K562 (cell line): ENCODE measurements around the gene RSRC1. TPM values are rescaled to one million over a fixed set of nuclear protein-coding genes. Genes with fewer than 3 reads are reported as not detected.

Experiments used
- ATAC-seq: fragments of 200-7000 bp; cut with Tn5 transposase; 3 replicates; pipeline ENCODE4 v1.9.1; 2020; ENCODE audit warnings: moderate library complexity
- BruUV-seq: library from RNA; stranded (reverse); fragments of 400-500 nt; replicated peaks from 2 replicates; lab custom pipeline; 2021; lab: Mats Ljungman, UMichigan
- CTCF ChIA-PET: fragments of 300-600 bp; formaldehyde crosslinking; extraction: SDS; loops from one replicate; lab custom pipeline; 2021; ENCODE audit warnings: low intra/inter-chr PET ratio; lab: Yijun Ruan, JAX
- POLR2A ChIA-PET: fragments of 300-600, 350-650 bp; sonication (Branson Sonifier 250); formaldehyde crosslinking; extraction: SDS; loops from one replicate; lab custom pipeline; 2021; ENCODE audit warnings: antibody characterized with exemption, inconsistent platforms; lab: Yijun Ruan, JAX
- DNase-seq, 4 experiments: peaks; one replicate each; pipeline versions ENCODE4 v3.0.0 to v3.0.0-alpha.2; 2011 to 2018; ENCODE audit warnings: low spot score in 3 of 4, mixed read lengths in 3 of 4; ENCODE audit errors: extremely low read depth in 1 of 4
- FAIRE-seq: peaks from 2 replicates; lab custom pipeline; 2011; peaks lifted over from hg19 to GRCh38; lab: Jason Lieb, UNC
- H2AFZ ChIP-seq: 2 replicates; pipeline ENCODE4 v1.6.0; 2011; ENCODE audit warnings: low read depth, low read length, control low read depth, inconsistent platforms
- H3K27ac ChIP-seq: fragments of 200-600 bp; 3 replicates; pipeline ENCODE4 v1.8.0; 2011; ENCODE audit warnings: low read depth, mild to moderate bottlenecking, control low read depth, inconsistent platforms, low read length, moderate library complexity, mixed read lengths; ENCODE audit errors: extremely low read depth
- H3K27me3 ChIP-seq, 2 experiments: fragments of 300-600 bp in 1 of 2; 2 replicates in 1 of 2; 3 replicates in 1 of 2; pipeline versions ENCODE4 v1.6.0 to v1.8.0; 2011; ENCODE audit warnings: inconsistent platforms in 2 of 2, low read length in 2 of 2, mild to moderate bottlenecking in 1 of 2, mixed read lengths in 1 of 2, moderate library complexity in 1 of 2; ENCODE audit not compliant: control insufficient read depth in 2 of 2, insufficient read depth in 2 of 2
- H3K36me3 ChIP-seq: fragments of 300-600 bp; 3 replicates; pipeline ENCODE4 v1.8.0; 2011; ENCODE audit warnings: mild to moderate bottlenecking, low read length, inconsistent platforms; ENCODE audit not compliant: control insufficient read depth, insufficient read depth
- H3K4me1 ChIP-seq, 2 experiments: fragments of 200-600 bp in 1 of 2; replicated peaks in 1 of 2; 2 replicates in 1 of 2; 3 replicates in 1 of 2; pipeline versions ENCODE4 v1.5.1 to v1.8.0; 2011; ENCODE audit warnings: inconsistent platforms in 2 of 2, low read length in 2 of 2, mild to moderate bottlenecking in 1 of 2, mixed read lengths in 1 of 2, moderate library complexity in 1 of 2; ENCODE audit not compliant: control insufficient read depth in 2 of 2, insufficient read depth in 2 of 2
- H3K4me2 ChIP-seq: 2 replicates; pipeline ENCODE4 v1.6.1; 2011; ENCODE audit warnings: low read length, control low read depth, inconsistent platforms, mixed read lengths; ENCODE audit not compliant: insufficient read depth
- H3K4me3 ChIP-seq: fragments of 200-600 bp; sonication (generic), shearing (Covaris generic); 2 replicates; pipeline ENCODE4 v1.5.1; 2016; ENCODE audit warnings: control low read depth, inconsistent platforms
- H3K79me2 ChIP-seq: fragments of 200-600 bp; 3 replicates; pipeline ENCODE4 v1.8.0; 2011; ENCODE audit warnings: low read length, inconsistent platforms; ENCODE audit not compliant: control insufficient read depth, insufficient read depth
- H3K9ac ChIP-seq, 2 experiments: 2 replicates each; pipeline versions ENCODE4 v1.6.0 to v1.6.1; 2011; ENCODE audit warnings: low read depth in 2 of 2, low read length in 2 of 2, control low read depth in 1 of 2, inconsistent platforms in 1 of 2, mild to moderate bottlenecking in 1 of 2, mixed read lengths in 1 of 2; ENCODE audit not compliant: insufficient read depth in 1 of 2
- H3K9me1 ChIP-seq: one replicate; pipeline ENCODE4 v1.6.0; 2011; ENCODE audit warnings: inconsistent platforms, mild to moderate bottlenecking, low read length, moderate library complexity; ENCODE audit not compliant: control insufficient read depth, insufficient read depth
- H3K9me3 ChIP-seq: replicated peaks from 2 replicates; pipeline ENCODE4 v1.5.1; 2011; ENCODE audit warnings: low read depth, low read length, inconsistent platforms; ENCODE audit not compliant: control insufficient read depth, insufficient read depth
- H4K20me1 ChIP-seq: replicated peaks from 2 replicates; pipeline ENCODE4 v1.6.1; 2011; ENCODE audit warnings: low read length, inconsistent platforms, mixed read lengths; ENCODE audit not compliant: control insufficient read depth, insufficient read depth
- CHAMP1 ChIP-seq: fragments of 450-650 bp; IDR thresholded peaks from 2 replicates; pipeline ENCODE4 v1.6.1; 2016; ENCODE audit warnings: mild to moderate bottlenecking
- ESRRB ChIP-seq: fragments of 250-450 bp; sonication (Bioruptor Pico); IDR thresholded peaks from 2 replicates; pipeline ENCODE4 v1.5.0; 2020; ENCODE audit warnings: mild to moderate bottlenecking, moderate library complexity, borderline replicate concordance
- KLF13 ChIP-seq: fragments of 450-650 bp; IDR thresholded peaks from 2 replicates; pipeline ENCODE4 v1.6.1; 2016; ENCODE audit warnings: missing genetic modification characterization, low read depth, mild to moderate bottlenecking, missing compliant biosample characterization, moderate library complexity, borderline replicate concordance
- ZKSCAN1 ChIP-seq: fragments of 150-350 bp; IDR thresholded peaks from 2 replicates; pipeline ENCODE4 v1.6.1; 2016; ENCODE audit warnings: low read depth, low read length
- ZNF347 ChIP-seq: fragments of 450-650 bp; formaldehyde crosslinking; IDR thresholded peaks from 2 replicates; pipeline ENCODE4 v1.4.0; 2020; ENCODE audit warnings: low read depth, mild to moderate bottlenecking, moderate library complexity
- ZNF830 ChIP-seq: fragments of 250-450 bp; sonication (Bioruptor Pico); IDR thresholded peaks from 2 replicates; pipeline ENCODE4 v1.5.0; 2021; ENCODE audit warnings: mild to moderate bottlenecking
- WGBS: fragments of 100-300 bp; shearing (Covaris generic); methylation state at CpG from one replicate; pipeline ENCODE4 v1.1.6; 2016; ENCODE audit warnings: low coverage, mixed read lengths; ENCODE audit not compliant: insufficient coverage; ENCODE audit errors: missing lambda C conversion rate; 5-methylcytosine and 5-hydroxymethylcytosine counted together
- in situ Hi-C: fragments of 300-500 bp; cut with MboI; formaldehyde crosslinking; loops from 4 replicates; pipeline ENCODE4 v1.15.0; 2018; ENCODE audit warnings: inconsistent platforms, mixed read lengths
- intact Hi-C: fragments of 100-400 bp; cut with micrococcal nuclease; formaldehyde crosslinking; loops from 2 replicates; pipeline ENCODE4 v1.14.2; 2022
- polyA plus RNA-seq, 8 experiments: library from polyadenylated mRNA; depleted of rRNA in 4 of 8; stranded (reverse) in 5 of 8; unstranded in 3 of 8; fragments of >200 nt; fragmentation: Nextera tagmentation in 2 of 8; fragmentation: Illumina TruSeq in 1 of 8; extraction: Ambion mirVana in 2 of 8; extraction: Trizol in 1 of 8; gene quantifications; 2 replicates each; pipeline versions ENCODE4 v1.2.1 to v1.2.3, GENCODE V29; 2011 to 2014; ENCODE audit warnings: inconsistent platforms in 1 of 8, missing spikeins in 1 of 8
- total RNA-seq, 7 experiments: library from RNA; depleted of rRNA in 6 of 7; stranded (reverse); fragments of >200 nt in 6 of 7; fragmentation: Illumina TruSeq in 2 of 7; extraction: Trizol in 2 of 7; gene quantifications; 2 replicates each; pipeline versions ENCODE4 v1.2.1 to v1.2.3, GENCODE V29; 2011 to 2021; ENCODE audit warnings: low replicate concordance in 1 of 7
- TF ChIP-seq, protein P1 (sequence below): sonication (generic); formaldehyde crosslinking; IDR thresholded peaks from 2 replicates; pipeline ENCODE4 v1.8.0; 2023; ENCODE audit warnings: mild to moderate bottlenecking, missing genetic modification reagents
- TF ChIP-seq, protein P2 (sequence below): fragments of 250-450 bp; sonication (Bioruptor Pico); IDR thresholded peaks from 2 replicates; pipeline ENCODE4 v1.5.1; 2021; ENCODE audit warnings: mild to moderate bottlenecking

RSRC1 gene
- total and polyA plus RNA-seq, 9 of the 15 experiments (the other 6 are each of a cell fraction or from before 2014, with no cell fraction given): 19.3 to 128 (median 75.5) TPM

DNA sequence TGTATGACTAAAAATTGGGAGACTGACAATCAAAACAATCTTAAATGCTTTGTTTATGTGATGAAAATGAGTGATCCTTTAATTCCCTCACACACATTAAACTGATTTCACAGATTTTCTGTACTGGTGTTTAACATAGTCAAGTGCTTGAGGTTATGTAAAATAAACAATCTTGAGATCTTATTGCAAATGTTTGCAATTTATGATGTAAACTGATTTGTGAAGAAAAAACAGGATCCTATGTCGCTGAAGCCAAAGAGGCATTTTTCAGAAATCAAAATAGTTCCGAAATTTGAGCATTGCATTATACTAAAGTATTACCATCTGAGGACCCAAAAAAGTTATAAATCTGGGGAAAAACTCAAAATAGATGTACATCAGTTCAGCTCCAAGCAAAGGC lies 16.4 kb upstream of the RSRC1 start:
- Histone ChIP-seq H3K27me3 (no peaks in the 10 kb centered on the region), H3K36me3 (peaks cover 14% of the 10 kb centered on the region; the same call in 2 of the 3 replicates)
- WGBS: 63% methylated on average over 2 of the region's 2 CpGs
- no peak for DNase-seq
- TF ChIP-seq ZKSCAN1 (no peak), ZNF347 (CRISPR knock-in tag) (no peak), ESRRB (CRISPR knock-in tag) (no peak), CHAMP1 (no peak), KLF13 (tag) (no peak), ZNF830 (CRISPR knock-in tag) (no peak)
- TF ChIP-seq, protein P1, sequence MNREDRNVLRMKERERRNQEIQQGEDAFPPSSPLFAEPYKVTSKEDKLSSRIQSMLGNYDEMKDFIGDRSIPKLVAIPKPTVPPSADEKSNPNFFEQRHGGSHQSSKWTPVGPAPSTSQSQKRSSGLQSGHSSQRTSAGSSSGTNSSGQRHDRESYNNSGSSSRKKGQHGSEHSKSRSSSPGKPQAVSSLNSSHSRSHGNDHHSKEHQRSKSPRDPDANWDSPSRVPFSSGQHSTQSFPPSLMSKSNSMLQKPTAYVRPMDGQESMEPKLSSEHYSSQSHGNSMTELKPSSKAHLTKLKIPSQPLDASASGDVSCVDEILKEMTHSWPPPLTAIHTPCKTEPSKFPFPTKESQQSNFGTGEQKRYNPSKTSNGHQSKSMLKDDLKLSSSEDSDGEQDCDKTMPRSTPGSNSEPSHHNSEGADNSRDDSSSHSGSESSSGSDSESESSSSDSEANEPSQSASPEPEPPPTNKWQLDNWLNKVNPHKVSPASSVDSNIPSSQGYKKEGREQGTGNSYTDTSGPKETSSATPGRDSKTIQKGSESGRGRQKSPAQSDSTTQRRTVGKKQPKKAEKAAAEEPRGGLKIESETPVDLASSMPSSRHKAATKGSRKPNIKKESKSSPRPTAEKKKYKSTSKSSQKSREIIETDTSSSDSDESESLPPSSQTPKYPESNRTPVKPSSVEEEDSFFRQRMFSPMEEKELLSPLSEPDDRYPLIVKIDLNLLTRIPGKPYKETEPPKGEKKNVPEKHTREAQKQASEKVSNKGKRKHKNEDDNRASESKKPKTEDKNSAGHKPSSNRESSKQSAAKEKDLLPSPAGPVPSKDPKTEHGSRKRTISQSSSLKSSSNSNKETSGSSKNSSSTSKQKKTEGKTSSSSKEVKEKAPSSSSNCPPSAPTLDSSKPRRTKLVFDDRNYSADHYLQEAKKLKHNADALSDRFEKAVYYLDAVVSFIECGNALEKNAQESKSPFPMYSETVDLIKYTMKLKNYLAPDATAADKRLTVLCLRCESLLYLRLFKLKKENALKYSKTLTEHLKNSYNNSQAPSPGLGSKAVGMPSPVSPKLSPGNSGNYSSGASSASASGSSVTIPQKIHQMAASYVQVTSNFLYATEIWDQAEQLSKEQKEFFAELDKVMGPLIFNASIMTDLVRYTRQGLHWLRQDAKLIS (CRISPR knock-in tag): no peak
- TF ChIP-seq, protein P2, sequence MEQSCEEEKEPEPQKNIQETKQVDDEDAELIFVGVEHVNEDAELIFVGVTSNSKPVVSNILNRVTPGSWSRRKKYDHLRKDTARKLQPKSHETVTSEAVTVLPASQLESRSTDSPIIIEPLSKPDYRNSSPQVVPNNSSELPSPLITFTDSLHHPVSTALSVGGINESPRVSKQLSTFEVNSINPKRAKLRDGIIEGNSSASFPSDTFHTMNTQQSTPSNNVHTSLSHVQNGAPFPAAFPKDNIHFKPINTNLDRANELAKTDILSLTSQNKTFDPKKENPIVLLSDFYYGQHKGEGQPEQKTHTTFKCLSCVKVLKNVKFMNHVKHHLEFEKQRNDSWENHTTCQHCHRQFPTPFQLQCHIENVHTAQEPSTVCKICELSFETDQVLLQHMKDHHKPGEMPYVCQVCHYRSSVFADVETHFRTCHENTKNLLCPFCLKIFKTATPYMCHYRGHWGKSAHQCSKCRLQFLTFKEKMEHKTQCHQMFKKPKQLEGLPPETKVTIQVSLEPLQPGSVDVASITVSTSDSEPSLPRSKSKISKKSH: no peak
- TF ChIP-seq, all 486 proteins: peak for 0
- Histone ChIP-seq H3K79me2 (no peaks in the 10 kb centered on the region), H4K20me1 (no peaks in the 10 kb centered on the region), H3K4me1 (no peaks in the 10 kb centered on the region), H3K4me2 (no peak overlapping the region), H3K9me3 (peaks cover 12% of the 10 kb centered on the region), H3K4me3 (no peak overlapping the region), H3K27ac (no peak overlapping the region), H3K9me1 (no peaks in the 10 kb centered on the region), H2AFZ (no peak overlapping the region), H3K9ac (no peak overlapping the region)
- ChIA-PET CTCF (no interaction called here), POLR2A (no interaction called here)
- no peak for FAIRE-seq
- ATAC-seq: no peak
- BruUV-seq: no TSS peak
- in situ Hi-C loops (no loop called here), intact Hi-C loops (loop anchor here (5.0 kb wide), 1 partner anchor 226 kb away; no protein-coding TSS in a partner anchor)
